RWPE1 (cell line): Measurements from ENCODE around the gene MED27.

Source experiments
- CTCF ChIA-PET: fragments of 350-600 bp; sonication (Branson Sonifier 250); formaldehyde crosslinking; extraction: SDS; loops from one replicate; lab custom pipeline; 2021; lab: Yijun Ruan, JAX
- POLR2A ChIA-PET: fragments of 400-600 bp; formaldehyde crosslinking; extraction: SDS; loops from one replicate; lab custom pipeline; 2020; ENCODE audit warnings: antibody characterized with exemption; ENCODE audit not compliant: low non-redundant PET; lab: Yijun Ruan, JAX
- DNase-seq: peaks from one replicate; pipeline ENCODE4 v3.0.0; 2012; ENCODE audit warnings: low spot score
- H3K27ac ChIP-seq: fragments of 450-650 bp; 2 replicates; pipeline ENCODE4 v1.5.1; 2017
- TF ChIP-seq, protein P1 (sequence below): fragments of 450-650 bp; conservative IDR thresholded peaks from 2 replicates; pipeline ENCODE4 v1.5.1; 2017; ENCODE audit warnings: low read depth, mild to moderate bottlenecking

The MED27 gene

DNA sequence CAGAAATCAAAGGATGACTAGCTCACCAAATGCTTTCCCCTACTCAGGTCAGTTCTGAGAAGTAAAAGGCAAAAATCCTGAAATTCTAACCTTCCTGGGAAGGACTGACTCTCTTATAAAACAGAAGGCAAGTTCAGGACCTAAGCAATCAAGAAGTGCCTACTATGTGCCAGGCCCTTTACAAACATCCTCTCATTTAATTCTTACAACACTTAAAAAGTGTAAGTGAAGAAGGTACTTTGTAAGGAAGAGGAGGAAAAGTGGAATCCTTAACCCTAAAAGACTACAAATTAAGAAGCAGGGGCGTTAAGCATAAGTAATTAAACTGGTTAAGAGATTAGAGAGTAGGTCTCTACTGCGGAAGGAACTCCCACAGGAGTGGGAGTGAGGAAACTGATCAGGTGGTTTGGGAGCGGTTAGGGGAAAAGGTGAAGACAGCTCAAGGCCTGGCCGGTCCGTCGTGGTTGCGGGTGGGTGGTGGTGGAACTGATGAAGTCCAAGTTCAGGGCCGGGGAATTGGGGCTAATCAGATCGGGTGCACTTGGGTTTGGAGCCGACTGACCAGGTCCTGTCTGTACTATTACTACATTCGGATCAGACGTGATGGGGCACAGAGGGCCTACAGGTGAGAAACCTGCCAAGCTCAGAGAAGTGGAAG lies 839 bp downstream of the MED27 start:
- ChIA-PET CTCF (interaction anchor here (0.7 to 0.8 kb wide), 2 partner anchors 230 to 1039 kb away, joined by 3 read pairs; no protein-coding TSS in a partner anchor), POLR2A (no interaction called here)
- peak; percentile 52 for DNase-seq
- TF ChIP-seq, protein P1, sequence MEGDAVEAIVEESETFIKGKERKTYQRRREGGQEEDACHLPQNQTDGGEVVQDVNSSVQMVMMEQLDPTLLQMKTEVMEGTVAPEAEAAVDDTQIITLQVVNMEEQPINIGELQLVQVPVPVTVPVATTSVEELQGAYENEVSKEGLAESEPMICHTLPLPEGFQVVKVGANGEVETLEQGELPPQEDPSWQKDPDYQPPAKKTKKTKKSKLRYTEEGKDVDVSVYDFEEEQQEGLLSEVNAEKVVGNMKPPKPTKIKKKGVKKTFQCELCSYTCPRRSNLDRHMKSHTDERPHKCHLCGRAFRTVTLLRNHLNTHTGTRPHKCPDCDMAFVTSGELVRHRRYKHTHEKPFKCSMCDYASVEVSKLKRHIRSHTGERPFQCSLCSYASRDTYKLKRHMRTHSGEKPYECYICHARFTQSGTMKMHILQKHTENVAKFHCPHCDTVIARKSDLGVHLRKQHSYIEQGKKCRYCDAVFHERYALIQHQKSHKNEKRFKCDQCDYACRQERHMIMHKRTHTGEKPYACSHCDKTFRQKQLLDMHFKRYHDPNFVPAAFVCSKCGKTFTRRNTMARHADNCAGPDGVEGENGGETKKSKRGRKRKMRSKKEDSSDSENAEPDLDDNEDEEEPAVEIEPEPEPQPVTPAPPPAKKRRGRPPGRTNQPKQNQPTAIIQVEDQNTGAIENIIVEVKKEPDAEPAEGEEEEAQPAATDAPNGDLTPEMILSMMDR, result no peak
- H3K27ac ChIP-seq, result peak overlapping the region; percentile 61

DNA sequence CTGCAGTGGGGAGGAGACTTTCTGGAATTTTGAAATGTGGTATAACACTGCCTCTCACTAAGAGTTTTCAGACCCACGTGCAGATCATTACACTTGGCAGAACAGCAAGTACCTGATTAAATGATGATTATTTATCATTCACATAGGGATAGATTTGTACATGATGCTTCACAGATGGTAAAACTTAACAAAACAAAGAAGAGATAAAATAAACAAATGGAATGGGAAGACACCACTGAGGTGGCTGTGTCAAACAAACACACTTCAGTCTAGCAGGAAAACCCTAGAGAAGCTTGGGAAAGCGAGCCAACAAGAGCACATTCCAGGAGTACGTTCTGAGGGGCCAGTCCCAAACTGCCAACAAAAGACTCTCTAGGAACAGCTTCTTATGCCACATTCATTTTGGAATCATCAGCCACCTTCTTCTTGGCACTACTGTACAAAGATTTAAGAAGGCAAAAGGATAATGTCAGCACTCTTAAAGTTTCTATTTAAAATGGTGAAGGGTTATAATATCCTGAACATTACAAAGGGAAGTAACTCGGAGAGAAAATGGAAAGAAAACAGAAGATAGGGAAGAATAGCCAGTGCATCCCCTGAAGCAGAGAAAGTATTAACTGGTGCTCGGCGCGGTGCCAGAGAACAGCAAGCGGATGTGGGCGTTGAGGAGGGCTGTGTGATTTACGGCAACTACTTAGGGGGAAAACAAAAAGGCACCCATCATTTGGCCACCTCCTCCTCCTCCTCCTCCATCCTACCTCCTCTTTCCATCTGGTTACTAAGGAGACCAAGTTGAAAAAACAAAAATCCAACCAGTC lies 1.6 kb downstream of the MED27 start:
- ChIA-PET CTCF (interaction anchor here (0.7 to 0.8 kb wide), 2 partner anchors 230 to 1038 kb away, joined by 3 read pairs; no protein-coding TSS in a partner anchor), POLR2A (no interaction called here)
- H3K27ac ChIP-seq, result no peak overlapping the region
- TF ChIP-seq, protein P1, result no peak
- DNase-seq, result peak; percentile 64

DNA sequence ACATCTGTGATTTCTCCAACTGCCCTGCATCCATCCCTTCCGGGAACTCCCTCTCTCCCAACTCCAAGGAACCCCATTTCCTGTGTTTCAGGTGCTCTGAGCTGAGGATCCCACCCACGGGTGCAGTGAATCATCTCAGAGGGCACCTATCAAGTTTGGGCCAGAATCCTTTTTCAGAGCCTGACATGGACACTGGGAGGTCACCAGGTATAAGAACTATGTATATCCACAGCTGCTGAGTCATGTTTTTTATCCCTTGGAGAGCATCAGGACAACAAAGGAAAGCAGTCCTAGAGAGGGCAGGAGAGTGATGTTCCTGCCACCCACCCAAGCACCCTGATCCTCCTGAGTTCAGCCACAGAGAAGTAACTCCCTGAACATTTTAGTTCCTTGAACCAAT lies 3.8 kb downstream of the MED27 start:
- DNase-seq, result peak; percentile 70
- CTCF ChIA-PET, result interaction anchor here (0.7 to 1.0 kb wide), 2 partner anchors 15 to 249 kb away, joined by 3 to 6 read pairs; no protein-coding TSS in a partner anchor
- no peak overlapping the region for H3K27ac ChIP-seq
- TF ChIP-seq, protein P1, result no peak
- POLR2A ChIA-PET, result interaction anchor here (0.6 kb wide), 1 partner anchor 14 kb away, joined by 4 read pairs; no protein-coding TSS in a partner anchor

DNA sequence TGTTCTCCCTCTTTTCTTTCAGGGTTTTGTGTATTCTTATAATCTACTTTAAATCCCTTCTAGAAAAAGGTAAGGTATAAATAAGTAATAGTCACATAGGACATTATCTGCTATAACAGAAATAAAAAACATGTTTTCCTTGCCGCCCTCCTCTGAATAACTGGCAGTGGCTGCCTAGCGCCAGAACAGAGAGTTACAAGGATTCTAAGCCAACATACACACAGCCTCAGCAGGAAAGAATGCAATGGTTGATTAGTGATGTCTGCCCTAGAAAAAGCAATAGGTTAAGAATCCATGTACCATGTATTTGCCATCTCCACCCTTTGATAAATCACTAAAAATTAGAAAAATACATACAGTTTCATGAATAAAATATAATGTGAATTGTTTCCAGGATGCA lies 4.9 kb downstream of the MED27 start:
- POLR2A ChIA-PET, result no interaction called here
- TF ChIP-seq, protein P1, result no peak
- CTCF ChIA-PET, result no interaction called here
- DNase-seq, result no peak
- no peak overlapping the region for H3K27ac ChIP-seq

DNA sequence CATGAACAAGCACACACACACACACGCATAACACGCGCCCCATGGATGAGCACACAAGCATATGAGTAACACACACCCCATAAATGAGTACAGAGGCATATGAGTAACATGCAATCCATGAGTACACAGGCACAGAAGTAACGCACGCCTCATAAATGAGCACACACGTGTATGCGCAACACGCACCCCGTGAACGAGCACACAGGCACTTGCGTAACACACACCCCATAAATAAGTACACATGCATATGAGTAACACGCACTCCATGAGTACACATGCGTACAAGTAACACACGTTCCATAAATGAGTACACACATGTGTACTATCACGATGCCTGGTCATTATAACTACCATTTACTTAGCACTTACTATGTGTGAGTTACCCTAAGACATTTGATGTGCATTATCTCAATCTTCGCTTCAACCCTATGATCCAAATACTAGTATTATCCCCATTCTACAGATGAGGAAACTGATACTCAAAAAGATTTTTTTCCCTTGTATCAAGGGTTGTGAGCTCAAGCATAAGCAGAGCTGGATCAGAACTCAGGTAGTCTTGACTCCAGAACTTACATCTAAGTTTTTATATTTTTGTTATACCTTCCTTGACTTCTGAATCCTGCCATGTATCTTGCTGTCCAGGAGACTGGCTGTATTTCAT lies 7.7 kb downstream of the MED27 start:
- H3K27ac ChIP-seq, result no peak overlapping the region
- TF ChIP-seq, protein P1, result no peak
- DNase-seq, result no peak
- CTCF ChIA-PET, result no interaction called here
- POLR2A ChIA-PET, result no interaction called here
